Measurements from ENCODE around the gene ORM2.

DNA sequence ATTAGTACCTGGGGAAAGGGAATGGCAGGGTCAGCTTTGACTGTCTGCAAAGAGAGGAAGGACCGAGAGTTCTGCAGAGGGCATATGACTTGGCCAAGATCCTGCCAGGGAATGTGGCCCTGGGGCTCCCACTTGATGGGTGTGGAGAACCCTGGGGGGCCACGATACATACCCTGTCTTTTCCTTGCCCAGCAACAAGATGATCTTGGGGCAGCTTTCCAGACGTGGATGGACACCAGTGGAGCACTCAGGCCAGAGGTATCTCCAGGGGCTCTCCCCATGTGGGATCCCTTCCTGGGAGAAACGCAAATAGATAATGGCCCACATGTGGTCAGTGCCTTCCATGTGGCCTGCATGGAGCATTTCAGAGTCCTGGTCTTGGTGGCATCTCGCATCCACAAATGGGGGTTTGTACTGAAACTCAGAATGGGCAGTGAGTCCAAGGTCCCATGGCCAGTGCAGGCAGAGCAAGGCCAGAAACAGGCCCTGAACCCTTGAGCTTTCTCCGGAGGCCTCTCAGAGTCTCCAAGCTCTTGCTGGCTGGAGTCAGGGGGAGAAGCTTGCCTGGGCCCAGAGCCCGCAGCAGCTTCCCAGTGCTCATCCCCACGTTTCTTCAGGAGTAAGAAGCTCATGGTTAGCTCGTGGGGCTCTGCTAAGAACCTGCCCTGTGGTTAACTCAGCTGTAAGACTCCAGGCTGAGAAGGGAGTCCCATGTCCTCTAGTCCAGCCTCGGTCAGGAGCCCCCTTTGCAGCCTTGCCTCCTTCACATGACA lies 25.1 kb upstream of the ORM2 start:
- TF ChIP-seq POLR2A (IDR thresholded peaks at IDR 0.05; ENCODE audit: low read depth, low read length) (no peak), TAF1 (IDR thresholded peaks at IDR 0.05; ENCODE audit: borderline replicate concordance, low read depth, low read length) (no peak)
